ENCODE data around the gene DMRTC2. TPM values are rescaled to one million over a fixed set of nuclear protein-coding genes. Genes with fewer than 3 reads are reported as not detected.
"Not testable (repeated sequence)": the region's sequence is repeated elsewhere in the genome, so short reads cannot be mapped to it uniquely, and the experiment has no call there.

The DMRTC2 gene
- total RNA-seq, 1 donor from 2014 or later, result not detected

DNA sequence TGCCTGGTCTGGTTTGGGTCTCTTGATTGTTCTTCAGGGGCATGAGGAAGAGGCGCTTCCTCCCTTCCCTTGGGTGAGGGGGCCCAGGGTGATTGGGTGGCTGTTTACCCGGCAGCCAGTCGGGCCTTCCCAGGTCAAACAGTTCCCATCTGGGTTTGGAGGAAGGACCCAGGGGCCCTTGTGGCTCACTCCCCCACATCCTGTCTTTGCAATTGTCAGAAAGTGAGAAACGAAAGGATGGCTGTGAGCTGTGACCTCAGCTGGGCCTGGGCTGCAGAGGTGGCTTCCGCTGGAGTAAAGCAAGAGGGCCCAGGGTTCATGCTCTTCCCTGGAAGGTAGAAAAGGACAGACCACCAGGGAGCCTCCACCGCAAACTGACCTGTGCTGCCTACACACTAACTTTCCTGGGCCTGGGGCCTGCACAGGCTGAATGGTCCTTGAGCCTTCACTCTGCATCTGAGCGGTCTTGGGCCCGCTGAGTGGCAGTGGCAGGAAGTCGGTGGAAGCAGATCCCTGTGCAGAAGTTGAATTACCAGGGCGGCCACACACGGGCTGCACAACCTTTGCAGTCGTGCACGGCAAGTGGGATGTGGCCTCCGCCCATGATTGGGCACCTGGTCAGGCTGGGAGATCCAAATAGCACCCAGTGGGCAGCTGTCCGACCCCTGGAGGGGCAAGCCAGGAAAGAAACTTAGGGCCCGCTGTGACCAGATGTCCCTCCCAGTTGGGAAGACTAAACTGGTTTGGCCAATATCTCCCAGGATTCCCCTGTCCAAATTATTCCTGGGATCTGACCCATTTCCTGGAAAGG, 26.9 kb downstream of the DMRTC2 start:
- peak; percentile 12 for ATAC-seq

DNA sequence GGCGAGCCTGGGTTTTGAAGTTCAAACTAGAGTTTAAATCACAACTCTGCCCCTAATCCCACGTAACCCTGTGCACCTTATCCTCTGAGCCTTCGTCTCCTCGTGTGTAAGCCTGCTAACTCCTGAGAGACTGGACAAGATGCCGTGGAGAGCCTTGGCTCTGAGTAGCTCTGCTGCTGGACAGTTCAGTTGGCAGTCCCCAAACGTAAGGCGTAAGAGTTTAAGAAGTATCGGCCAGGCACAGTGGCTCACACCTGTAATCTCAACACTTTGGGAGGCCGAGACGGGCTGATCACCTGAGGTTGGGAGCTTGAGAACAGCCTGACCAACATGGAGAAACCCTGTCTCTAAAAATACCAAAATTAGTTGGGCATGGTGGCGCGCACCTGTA, 27.5 kb downstream of the DMRTC2 start:
- no peak for ATAC-seq

DNA sequence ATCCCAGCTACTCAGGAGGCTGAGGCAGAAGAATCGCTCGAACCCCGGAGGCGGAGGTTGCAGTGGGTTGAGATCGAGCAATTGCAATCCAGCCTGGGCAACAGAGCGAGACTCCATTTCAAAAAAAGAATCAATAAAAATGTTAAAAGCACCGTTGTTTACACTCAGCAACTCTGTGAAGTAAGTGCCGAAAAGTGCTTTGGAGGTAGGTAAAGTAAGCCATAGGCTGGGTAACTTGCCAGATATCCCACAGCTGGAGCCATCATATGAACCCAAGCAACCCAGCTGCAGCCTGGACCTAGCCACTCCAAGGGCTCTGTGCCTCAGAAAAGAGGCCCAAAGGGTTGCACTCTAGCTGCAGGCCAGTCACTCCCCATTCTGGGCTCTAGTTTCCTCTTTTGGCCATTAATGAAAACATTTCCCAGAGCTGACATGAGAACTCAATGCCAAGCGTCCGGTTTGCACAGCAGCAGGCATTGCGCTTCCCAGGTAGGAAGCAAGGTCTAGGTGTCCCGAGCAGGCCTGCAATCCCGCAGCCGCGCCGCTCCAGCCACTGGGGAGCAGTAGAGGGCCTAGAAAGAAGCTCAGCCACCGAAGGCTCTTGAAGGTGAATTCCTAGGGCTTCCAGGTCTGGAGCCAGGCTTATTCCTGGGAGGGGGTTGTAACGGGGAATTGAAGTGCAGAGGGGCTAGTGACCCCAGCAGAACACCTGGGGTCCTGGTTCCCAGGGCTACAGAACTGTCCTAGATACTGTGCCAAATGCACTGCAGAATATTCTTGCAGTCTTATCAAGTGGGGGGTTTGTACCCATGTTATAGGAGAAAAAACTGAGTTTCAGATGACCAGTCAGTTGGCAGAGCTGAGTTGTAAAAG, 28.2 kb downstream of the DMRTC2 start:
- peak; percentile 58 for ATAC-seq

DNA sequence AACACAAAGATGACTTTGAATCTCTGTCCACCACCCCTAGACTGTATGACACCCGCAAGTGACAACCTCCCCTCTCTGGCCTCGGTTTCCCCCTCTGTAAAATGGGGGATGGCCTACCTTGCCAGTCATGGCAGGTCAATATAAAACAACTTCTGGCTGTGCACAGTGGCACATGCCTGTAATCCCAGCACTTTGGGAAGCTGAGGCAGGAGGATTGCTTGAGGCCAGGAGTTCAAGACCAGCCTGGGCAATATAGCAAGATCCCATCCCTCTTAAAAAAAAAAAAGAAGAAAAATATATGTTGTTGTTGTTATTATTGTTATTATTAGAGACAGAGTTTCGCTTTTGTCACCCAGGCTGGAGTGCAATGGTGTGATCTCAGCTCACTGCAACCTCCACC, 31.1 kb downstream of the DMRTC2 start:
- ATAC-seq, result not testable (repeated sequence)

DNA sequence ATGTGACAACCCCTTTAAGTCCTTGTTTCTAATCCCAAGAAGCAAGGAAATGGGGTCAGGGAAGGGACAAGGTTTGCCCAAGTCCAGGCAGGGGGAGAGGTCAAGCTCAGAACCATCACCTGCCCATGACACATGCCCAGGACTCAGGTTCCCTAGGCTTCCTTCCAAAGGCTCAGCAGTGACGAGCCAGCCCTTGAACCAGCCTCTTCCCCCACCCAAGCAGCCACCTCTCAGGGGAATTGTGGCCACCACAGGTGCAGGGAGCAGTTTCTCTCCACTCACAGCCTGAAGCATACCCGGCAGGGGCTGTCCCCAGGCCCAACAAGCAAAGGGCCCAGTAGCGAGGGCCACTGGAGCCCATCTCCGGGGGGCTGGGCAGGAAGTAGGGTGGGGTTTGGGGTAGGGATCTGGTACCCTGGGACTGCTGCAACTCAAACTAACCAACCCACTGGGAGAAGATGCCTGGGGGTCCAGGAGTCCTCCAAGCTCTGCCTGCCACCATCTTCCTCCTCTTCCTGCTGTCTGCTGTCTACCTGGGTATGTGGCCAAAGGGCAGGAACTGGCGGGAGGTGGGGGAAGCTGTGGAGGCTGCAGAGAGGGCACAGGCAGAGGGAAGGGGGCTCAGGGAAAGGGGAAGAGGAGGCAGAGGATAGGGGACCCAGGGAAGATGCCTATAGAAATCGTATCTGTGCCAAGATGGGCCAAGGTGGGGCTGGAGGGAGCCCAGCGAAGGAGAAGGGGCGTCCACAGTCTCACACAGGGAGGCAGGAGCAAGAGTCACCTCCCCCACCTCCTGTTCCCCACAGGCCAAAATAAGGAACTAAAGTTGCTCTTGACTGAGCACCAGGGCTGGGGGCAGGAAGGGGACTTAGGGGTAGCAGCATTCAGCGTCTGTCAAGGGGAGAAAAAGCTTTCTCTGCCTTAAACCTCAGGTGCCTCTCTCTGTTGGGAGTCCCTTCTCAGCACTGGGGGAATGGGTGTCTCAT, 32.3 kb downstream of the DMRTC2 start, which contains the start of gene CD79A:
TSS of gene CD79A (plus strand) at position 433 of the 986 bp plus-strand sequence. CDS start at position 459, 26 bp downstream.
- ATAC-seq, result peak; percentile 40

DNA sequence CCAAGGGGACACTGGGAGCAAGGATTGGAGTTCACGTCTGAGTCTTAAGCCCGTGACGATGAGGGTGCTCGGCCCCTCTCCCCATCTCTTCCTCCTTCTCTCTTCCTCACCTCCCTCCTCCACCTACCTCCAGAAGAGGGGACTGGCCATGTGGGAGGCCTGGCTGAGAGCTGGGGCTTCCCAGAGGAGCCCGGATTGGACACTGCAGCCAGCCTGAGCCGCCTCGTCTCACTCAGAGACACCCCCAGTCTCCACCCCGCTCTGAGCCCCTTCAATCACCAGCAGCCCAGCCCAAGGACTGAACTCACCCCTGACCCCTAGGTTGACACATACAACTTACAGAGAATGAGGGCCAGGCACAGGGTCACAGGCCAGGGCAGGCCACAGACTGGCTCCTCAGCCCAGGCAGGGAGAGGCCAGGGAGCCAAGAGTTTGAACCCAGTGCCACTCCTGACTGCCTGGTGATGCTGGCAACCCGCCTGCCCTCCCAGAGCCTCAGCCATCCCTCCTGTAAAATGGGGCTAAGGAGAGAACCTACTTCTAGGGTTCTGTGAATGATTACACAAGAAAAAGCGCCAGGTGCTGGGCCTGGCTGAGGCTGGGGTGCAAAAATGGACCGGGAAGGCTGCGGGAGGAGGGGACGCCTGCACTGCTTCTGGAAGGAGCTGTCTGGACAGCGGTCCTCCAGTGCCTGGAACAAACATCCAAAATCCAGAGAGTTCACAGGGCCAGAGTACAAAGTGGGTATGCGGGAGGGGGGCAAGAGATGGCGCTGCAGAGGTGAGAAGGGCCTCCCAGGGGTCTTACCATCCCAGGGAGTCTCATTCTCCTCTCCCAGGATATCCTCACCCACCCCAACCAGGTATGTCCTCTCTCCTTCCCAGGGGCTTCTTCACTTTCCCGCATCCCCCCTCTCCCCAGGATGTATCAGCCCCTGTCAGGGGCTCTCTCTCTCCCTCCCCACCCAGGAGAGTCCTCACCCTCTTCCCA, 33.4 kb downstream of the DMRTC2 start:
- ATAC-seq, result no peak

DNA sequence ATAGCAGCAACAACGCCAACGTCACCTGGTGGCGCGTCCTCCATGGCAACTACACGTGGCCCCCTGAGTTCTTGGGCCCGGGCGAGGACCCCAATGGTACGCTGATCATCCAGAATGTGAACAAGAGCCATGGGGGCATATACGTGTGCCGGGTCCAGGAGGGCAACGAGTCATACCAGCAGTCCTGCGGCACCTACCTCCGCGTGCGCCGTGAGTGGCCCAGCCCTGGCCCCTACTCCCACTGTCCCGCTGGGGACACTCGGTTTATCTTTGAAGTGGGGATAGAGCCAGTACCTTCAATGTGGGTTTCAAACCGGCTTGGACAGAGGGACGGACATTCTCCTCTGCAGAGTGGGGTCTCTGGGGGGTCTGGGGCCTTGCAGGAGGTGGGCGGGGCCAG, 34.2 kb downstream of the DMRTC2 start:
- ATAC-seq, result no peak

DNA sequence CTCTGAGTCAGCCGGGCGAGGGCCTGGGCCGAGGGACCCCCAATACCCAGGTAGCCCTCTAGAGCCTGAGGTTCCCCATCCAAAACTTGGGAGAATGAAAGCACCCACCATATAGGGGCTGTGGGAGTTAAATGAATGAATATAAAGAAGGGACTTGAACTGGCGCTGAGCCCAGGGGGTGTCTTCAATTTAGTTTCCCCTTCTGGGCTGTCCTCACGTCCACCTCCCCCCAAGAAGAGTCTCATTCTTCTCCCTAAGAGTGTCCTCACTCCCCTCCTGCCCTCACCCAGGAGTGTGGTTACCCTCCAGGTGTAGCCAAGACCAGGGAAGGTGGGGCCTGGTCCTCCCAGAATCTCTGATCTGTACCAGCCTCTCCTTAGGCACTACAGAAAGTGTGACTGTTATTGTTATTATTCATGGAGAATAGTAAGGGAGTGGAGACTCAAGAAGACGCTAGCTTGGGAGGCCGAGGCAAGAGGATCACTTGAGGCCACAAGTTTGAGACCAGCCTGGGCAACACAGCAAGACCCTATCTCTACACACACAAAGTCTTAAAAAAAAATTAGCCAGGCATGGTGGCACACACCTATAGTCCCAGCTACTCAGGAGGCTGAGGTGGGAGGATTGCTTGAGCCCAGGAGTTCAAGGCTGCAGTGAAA, 35.0 kb downstream of the DMRTC2 start:
- ATAC-seq, result no peak

DNA sequence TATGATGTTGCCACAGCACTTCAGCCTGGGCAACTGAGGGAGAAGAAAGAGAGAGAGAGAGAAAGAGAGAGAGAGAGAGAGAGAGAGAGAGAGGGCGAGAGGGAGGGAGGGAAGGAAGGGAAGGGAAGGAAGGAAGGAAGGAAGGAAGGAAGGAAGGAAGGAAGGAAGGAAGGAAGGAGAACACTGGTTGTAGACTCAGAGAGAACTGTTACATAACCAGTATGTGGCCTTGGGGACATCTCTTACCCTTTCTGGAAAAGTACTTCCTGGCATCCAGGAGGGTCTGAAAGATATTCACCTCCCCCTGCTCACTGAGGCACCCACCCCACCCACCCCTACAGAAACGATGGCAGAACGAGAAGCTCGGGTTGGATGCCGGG, 35.5 kb downstream of the DMRTC2 start:
- no peak for ATAC-seq

DNA sequence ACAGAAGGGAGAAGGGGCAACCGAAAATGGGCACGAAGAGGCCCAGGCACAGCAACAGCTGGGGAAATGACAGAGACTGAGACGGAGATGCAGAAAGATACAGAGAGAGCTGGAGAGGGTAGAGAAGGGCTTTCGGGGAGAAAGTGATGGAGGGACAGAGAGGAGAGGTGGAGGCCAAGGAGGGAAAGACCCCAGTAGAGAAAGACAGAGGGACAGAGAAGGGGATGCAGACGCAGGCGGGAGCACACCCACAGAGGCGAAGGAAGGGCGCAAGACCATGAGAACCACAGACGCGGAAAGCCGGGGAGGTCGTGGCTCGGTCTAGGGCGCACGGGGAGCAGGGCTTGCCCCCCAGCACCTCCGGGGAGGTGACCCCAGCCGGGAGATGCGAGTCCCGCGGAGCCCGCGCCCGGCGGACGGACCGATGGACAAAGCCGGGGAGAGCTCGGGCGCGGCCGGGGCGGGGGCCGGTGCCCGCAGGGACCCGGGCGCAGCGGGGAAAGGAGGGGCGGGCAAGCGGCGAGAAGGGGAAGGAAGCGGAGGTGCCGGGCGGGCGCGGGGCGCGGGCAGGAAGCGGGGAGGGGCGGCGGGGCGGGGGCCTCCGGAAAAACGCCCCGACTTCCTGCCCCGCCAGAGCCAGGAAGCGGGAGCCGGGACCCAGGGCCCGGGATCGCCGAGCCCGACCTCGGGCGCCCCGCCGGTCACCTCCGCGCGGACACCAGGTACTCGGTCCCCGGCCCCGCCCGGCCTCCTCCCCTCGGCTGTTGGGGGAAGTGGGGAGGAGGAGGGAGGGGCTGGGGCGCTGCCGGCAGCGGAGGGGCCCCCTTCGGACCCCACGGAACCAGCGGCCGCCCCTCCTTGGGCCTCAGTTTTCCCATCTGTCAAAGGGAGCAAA, 38.0 kb downstream of the DMRTC2 start, which contains the start of gene ARHGEF1:
TSS of gene ARHGEF1 (plus strand) at position 617 of the 895 bp plus-strand sequence. CDS start 4,899 bp downstream, outside the sequence.
- peak; percentile 6 for ATAC-seq

DNA sequence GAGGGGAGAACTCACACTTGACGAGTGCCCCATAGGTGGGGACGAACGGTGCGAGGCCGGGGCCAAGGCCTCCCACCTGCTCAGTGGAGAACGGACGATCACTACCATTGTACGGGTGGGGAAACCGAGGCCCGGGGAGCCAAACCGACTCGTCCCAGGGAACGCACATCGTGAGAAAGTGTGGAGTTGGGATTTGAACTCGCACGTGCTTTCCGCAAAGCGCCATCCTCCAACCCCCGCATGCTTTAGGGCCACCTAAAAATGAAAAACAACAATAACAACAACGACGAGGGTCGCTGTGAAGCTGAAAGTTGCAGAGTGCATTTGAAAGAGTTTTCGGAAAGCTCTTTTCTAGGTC, 38.6 kb downstream of the DMRTC2 start:
- ATAC-seq, result peak; percentile 1

DNA sequence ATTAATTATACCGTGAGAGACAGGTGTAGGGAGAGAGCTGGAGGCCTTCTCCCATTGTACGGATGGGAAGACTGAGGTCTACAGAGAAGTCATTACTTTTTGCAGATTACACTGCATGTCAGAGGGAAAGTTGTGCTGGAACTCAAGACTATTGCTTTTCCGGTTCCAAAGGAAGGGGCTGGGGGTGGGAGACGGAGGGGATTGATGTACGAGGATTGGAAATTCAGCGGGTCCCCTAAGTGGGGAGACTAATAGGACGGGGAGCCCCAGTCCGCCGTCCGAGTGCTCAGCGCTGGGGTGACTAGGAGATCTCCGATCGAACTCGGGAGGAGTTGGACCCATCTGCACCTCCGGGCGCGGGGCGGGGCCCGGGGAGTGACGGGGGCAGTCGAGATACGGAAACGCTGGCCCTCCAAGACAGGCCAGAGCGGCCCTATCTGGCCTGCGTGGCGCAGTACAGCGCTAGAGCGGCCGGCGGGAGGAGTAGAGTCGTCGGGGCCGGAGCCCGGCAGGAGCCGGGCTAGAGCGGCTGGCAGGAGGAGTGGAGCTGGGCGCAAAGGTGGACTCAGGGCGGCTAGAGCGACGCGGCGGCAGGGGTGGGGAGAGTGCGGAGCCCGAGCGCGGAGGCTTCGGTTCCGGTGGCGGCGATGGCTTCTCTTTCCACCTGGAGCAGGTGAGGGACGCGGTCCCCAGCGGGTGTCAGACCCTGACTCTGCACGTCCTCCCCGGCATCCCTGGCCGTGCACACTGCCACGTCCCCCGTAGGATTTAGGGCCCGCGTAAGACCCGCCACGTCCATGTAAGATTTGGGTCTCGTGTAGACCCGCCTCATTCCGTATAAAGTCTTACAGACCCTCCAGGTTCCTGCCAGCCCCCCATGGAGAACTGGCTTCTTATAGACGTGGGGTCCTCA, 39.2 kb downstream of the DMRTC2 start:
- peak; percentile 92 for ATAC-seq

DNA sequence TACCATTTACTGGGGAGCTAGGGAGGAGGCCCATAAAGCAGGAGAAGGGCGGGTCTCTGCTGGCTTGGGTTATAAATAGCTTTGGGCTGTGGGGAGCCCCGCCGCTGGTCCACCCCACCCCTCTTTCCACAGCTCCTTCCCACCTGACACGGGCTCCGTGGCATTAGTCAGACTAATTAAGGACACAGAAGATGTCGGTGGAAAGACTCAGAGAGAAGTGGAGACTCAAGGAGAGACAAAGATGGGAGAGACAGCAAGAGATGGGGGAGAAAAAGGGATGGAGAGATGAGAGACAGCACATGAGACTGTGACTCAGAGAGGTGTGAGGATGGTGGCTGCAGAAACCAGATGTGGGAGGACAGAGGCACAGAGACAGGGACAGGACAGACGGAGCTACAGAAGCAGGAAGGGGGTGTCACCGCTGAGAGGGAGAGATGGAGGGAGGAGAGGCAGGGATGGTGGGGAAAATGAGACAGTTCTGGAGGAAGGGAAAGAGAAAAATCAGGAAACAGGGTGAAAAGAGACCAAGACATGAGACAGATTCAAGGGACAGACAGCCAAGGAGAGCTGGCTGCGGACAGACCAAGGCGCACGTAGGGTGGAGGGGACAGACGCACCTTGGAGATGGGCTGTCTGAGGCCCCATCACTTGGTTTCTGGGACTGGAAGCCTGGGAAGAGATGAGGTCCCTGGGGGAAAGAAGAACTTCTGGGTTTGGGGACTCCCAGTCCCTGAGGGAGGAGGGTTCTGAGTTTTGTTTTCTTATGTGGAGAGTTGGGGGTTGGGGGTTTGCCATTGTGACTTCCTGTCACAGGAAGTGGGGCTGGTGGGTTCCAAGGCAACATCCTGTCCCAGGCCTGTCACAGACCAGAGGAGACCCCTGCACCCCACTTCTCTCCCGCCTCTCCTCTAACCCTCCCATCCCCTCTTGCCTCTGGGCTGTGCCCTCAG, 42.2 kb downstream of the DMRTC2 start:
- no peak for ATAC-seq

DNA sequence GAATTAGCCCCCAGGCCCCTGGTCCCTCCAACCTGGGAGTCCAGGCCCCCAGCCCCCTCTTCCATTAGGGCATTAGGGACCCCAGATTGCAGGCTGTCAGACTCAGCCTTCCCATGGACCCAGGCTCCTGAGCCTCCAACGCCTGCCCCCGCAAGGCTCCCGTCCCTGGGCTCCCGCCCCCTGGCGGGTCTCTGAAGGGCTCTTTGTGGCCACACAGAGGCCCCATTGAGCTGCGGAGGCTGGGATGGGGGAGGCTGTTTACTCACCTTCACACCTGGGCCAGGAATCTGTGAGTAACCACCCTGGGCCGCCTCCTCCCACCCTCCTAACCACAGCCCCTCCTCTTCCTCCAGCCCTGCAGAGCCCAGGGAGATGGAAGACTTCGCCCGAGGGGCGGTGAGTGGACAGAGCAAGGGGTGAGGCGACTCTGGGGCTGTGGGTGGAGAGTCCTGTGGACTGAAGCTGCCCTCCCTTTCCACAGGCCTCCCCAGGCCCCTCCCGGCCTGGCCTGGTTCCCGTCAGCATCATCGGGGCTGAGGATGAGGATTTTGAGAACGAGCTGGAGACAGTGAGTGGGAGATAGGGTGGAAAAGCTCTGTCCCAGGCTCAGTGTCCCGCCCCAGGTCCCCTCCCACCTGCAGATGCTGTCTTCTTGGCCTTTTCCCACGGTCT, 43.0 kb downstream of the DMRTC2 start:
- peak; percentile 8 for ATAC-seq

DNA sequence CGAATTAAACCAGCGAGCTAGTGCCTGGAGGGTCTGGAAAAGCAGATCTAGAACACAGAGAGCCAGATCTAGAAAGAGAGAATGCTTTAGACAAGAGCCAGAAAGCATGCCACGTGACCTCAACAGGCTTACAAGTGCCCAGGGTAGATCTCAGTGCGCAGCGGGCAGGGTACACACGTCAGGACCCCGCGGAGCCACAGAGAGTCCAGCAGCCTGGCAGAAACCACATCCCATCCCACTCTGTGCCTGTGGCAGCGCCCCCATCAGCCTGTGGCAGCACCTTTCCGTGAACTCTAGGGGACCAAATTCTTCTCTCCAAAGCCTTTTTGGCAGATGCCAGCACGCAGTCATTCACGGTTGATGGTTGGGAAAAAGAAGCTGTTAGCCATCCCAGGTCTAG, 44.1 kb downstream of the DMRTC2 start:
- ATAC-seq, result no peak

DNA sequence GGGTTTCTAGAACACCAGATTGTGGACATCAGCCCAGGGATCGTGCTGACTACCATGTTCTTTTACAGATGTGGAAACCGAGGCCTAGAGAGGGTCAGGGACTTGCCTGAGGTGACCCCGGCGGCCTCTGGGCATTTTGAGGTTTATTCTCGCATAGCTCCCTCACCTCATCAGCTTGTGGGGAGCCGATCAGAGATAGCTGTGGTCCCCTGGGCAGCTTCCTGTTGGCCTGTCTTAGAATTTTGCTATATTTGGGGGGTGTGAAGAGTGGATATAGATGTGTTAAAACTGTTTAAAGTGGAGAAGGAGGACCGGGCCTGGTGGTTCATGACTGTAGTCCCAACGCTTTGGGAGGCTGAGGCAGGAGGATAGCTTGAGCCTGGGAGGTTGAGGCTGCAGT, 45.1 kb downstream of the DMRTC2 start:
- ATAC-seq, result no peak
